ENCODE results near the gene HS3ST6. TPM values are rescaled to one million over a fixed set of nuclear protein-coding genes. Genes with fewer than 3 reads are reported as not detected.
A peak's percentile ranks its signal among the peaks of the same experiment; 100 is the strongest.
"Not testable (repeated sequence)": the region's sequence is repeated elsewhere in the genome, so short reads cannot be mapped to it uniquely, and the experiment has no call there.

HS3ST6 gene
- total RNA-seq, 4 donors from 2014 or later: not detected

GRCh38 chr16:1878256-1878655, 40.0 kb downstream of the HS3ST6 start:
- no peak for TF ChIP-seq CTCF (IDR thresholded peaks at IDR 0.05)
- DNase-seq (ENCODE audit: low spot score) (no peak), ATAC-seq (ENCODE audit: low FRiP score) (no peak)

GRCh38 chr16:1877804-1878203, 40.4 kb downstream of the HS3ST6 start:
- TF ChIP-seq CTCF (IDR thresholded peaks at IDR 0.05): no peak
- DNase-seq (ENCODE audit: low spot score) (no peak), ATAC-seq (ENCODE audit: low FRiP score) (no peak)

GRCh38 chr16:1877089-1877488, 41.1 kb downstream of the HS3ST6 start:
- ATAC-seq (ENCODE audit: low FRiP score) (no peak), DNase-seq (ENCODE audit: low spot score) (no peak)
- no peak for TF ChIP-seq CTCF (IDR thresholded peaks at IDR 0.05)

- TF ChIP-seq CTCF (IDR thresholded peaks at IDR 0.05): no peak
- ATAC-seq (ENCODE audit: low FRiP score): no peak
- no peak for DNase-seq (ENCODE audit: low spot score)
These were observed 41.7 kb downstream of the HS3ST6 start for GRCh38 chr16:1876468-1876867.

- DNase-seq (ENCODE audit: low spot score); ATAC-seq (ENCODE audit: low FRiP score): not testable (repeated sequence)
These were observed 42.1 kb downstream of the HS3ST6 start for GRCh38 chr16:1876066-1876465.

GRCh38 chr16:1874854-1875253, 43.4 kb downstream of the HS3ST6 start:
- ATAC-seq (ENCODE audit: low FRiP score) (no peak), DNase-seq (ENCODE audit: low spot score) (no peak)
- TF ChIP-seq CTCF (IDR thresholded peaks at IDR 0.05): no peak

- TF ChIP-seq CTCF (IDR thresholded peaks at IDR 0.05): no peak
- ATAC-seq (ENCODE audit: low FRiP score): peak; percentile 90
- DNase-seq (ENCODE audit: low spot score): peak; percentile 30
These were observed 46.1 kb downstream of the HS3ST6 start, which contains the start of gene MEIOB for GRCh38 chr16:1871974-1872635. MEIOB (minus strand) TSS chr16:1872164; CDS start chr16:1868175, 3,989 bp downstream.
